HG03045 (cell line): ENCODE data around the gene LRRC27.

Source experiments
- ATAC-seq: cut with Tn5 transposase; IDR thresholded peaks from one replicate; pipeline ENCODE4 v1.9.1; 2021; ENCODE audit warnings: mild to moderate bottlenecking, moderate library complexity; ENCODE audit not compliant: unreplicated experiment

LRRC27 gene

GRCh38 chr10:132399117-132400035, 67.4 kb downstream of the LRRC27 start:
- no peak for ATAC-seq

- ATAC-seq = no peak
These were observed 68.1 kb downstream of the LRRC27 start for GRCh38 chr10:132400041-132400546.

GRCh38 chr10:132400547-132401151, 68.7 kb downstream of the LRRC27 start:
- ATAC-seq = no peak

- ATAC-seq = no peak
These were observed 69.6 kb downstream of the LRRC27 start for GRCh38 chr10:132401401-132402118.

- ATAC-seq = no peak
These were observed 70.8 kb downstream of the LRRC27 start for GRCh38 chr10:132402781-132403241.

GRCh38 chr10:132403511-132404168, 71.6 kb downstream of the LRRC27 start:
- ATAC-seq = no peak

- no peak for ATAC-seq
These were observed 72.3 kb downstream of the LRRC27 start for GRCh38 chr10:132404169-132404880.

GRCh38 chr10:132404911-132405462, 73.0 kb downstream of the LRRC27 start:
- ATAC-seq = no peak

GRCh38 chr10:132405463-132405991, 73.5 kb downstream of the LRRC27 start:
- no peak for ATAC-seq

GRCh38 chr10:132406181-132406580, 74.2 kb downstream of the LRRC27 start:
- ATAC-seq = no peak

GRCh38 chr10:132406750-132407149, 74.8 kb downstream of the LRRC27 start:
- ATAC-seq = no peak

GRCh38 chr10:132407243-132407746, 75.3 kb downstream of the LRRC27 start:
- ATAC-seq = no peak

GRCh38 chr10:132407846-132408278, 75.9 kb downstream of the LRRC27 start:
- ATAC-seq = no peak

GRCh38 chr10:132408367-132408781, 76.4 kb downstream of the LRRC27 start:
- ATAC-seq = no peak

GRCh38 chr10:132408823-132409666, 77.1 kb downstream of the LRRC27 start:
- no peak for ATAC-seq

GRCh38 chr10:132409667-132410028, 77.7 kb downstream of the LRRC27 start:
- no peak for ATAC-seq

- no peak for ATAC-seq
These were observed 78.2 kb downstream of the LRRC27 start for GRCh38 chr10:132410056-132410778.
